Activated CD8-positive, alpha-beta T cell treated with anti-CD3 and anti-CD28 coated beads, Interleukin-2, amount 10 ng/mL, durations not matched to agents 7 days and 5 days (primary cell): ENCODE measurements around the gene GADD45GIP1. TPM values are rescaled to one million over a fixed set of nuclear protein-coding genes. Genes with fewer than 3 reads are reported as not detected.
A peak's percentile ranks its signal among the peaks of the same experiment; 100 is the strongest.
"Not testable (repeated sequence)": the region's sequence is repeated elsewhere in the genome, so short reads cannot be mapped to it uniquely, and the experiment has no call there.

Experiments
- ATAC-seq: fragments of 150-1000 bp; cut with Tn5 transposase; one replicate; pipeline ENCODE4 v1.10.0; 2021; ENCODE audit warnings: moderate library complexity
- CTCF ChIA-PET: fragments of 350-600 bp; sonication (Branson Sonifier 250); formaldehyde crosslinking; loops from one replicate; lab custom pipeline; 2021; ENCODE audit warnings: antibody characterized with exemption; lab: Charles Lee
- POLR2A ChIA-PET: fragments of 350-600 bp; sonication (Branson Sonifier 250); formaldehyde crosslinking; loops from one replicate; lab custom pipeline; 2021; ENCODE audit warnings: antibody characterized with exemption; lab: Charles Lee
- DNase-seq: peaks from one replicate; pipeline ENCODE4 v3.0.0-alpha.2; 2020
- H3K27ac Mint-ChIP-seq: one replicate; pipeline ENCODE4 v1.8.0; 2021; ENCODE audit warnings: mild to moderate bottlenecking, mixed read lengths
- H3K27me3 Mint-ChIP-seq: one replicate; pipeline ENCODE4 v1.8.0; 2021; ENCODE audit warnings: low read depth, mixed read lengths
- H3K36me3 Mint-ChIP-seq: one replicate; pipeline ENCODE4 v1.8.0; 2021; ENCODE audit warnings: low read depth, mixed read lengths
- H3K4me1 Mint-ChIP-seq: one replicate; pipeline ENCODE4 v1.8.0; 2021; ENCODE audit warnings: low read depth, mixed read lengths
- H3K4me3 Mint-ChIP-seq: one replicate; pipeline ENCODE4 v1.8.0; 2021; ENCODE audit warnings: mild to moderate bottlenecking, mixed read lengths
- H3K9me3 Mint-ChIP-seq: one replicate; pipeline ENCODE4 v1.8.0; 2022; ENCODE audit warnings: mixed read lengths; ENCODE audit not compliant: insufficient read depth
- total RNA-seq, 2 experiments: library from RNA; stranded (reverse); gene quantifications; one replicate each; pipeline ENCODE4 v1.2.3, GENCODE V29; 2021

The GADD45GIP1 gene
- total RNA-seq, 2 experiments from 2014 or later: 23.4 to 25.4 TPM

GRCh38 chr19:12954612-12954962 is 2.4 kb downstream of the GADD45GIP1 start:
- Mint-ChIP-seq H3K27ac (peak overlapping the region; percentile 70), H3K9me3 (no peaks in the 10 kb centered on the region), H3K4me3 (no peak overlapping the region), H3K36me3 (peaks cover 49% of the 10 kb centered on the region), H3K27me3 (no peaks in the 10 kb centered on the region), H3K4me1 (peaks cover 60% of the 10 kb centered on the region)
- ChIA-PET CTCF (interaction anchor here (0.7 to 5.1 kb wide), 5 partner anchors 8 to 69 kb away, joined by 3 to 53 read pairs (median 3); partner anchors contain the start of genes GCDH and RAD23A), POLR2A (interaction anchor here (0.6 kb wide), 1 partner anchor 26 kb away, joined by 3 read pairs; no protein-coding TSS in a partner anchor)
- ATAC-seq (no peak), DNase-seq (no peak)

GRCh38 chr19:12953799-12954611 is 3.0 kb downstream of the GADD45GIP1 start:
- H3K9me3 Mint-ChIP-seq: no peaks in the 10 kb centered on the region
- ATAC-seq (no peak), DNase-seq (no peak)
- H3K27ac Mint-ChIP-seq: peak overlapping the region; percentile 70
- H3K4me1 Mint-ChIP-seq: peaks cover 62% of the 10 kb centered on the region
- ChIA-PET CTCF (interaction anchor here (1.2 to 5.1 kb wide), 3 partner anchors 11 to 69 kb away, joined by 3 to 53 read pairs (median 11); partner anchors contain the start of gene GCDH), POLR2A (interaction anchor here (0.6 to 0.9 kb wide), 3 partner anchors 12 to 188 kb away, joined by 3 read pairs; partner anchors contain the start of gene SYCE2)
- no peaks in the 10 kb centered on the region for H3K27me3 Mint-ChIP-seq
- peaks cover 53% of the 10 kb centered on the region for H3K36me3 Mint-ChIP-seq
- no peak overlapping the region for H3K4me3 Mint-ChIP-seq

DNA sequence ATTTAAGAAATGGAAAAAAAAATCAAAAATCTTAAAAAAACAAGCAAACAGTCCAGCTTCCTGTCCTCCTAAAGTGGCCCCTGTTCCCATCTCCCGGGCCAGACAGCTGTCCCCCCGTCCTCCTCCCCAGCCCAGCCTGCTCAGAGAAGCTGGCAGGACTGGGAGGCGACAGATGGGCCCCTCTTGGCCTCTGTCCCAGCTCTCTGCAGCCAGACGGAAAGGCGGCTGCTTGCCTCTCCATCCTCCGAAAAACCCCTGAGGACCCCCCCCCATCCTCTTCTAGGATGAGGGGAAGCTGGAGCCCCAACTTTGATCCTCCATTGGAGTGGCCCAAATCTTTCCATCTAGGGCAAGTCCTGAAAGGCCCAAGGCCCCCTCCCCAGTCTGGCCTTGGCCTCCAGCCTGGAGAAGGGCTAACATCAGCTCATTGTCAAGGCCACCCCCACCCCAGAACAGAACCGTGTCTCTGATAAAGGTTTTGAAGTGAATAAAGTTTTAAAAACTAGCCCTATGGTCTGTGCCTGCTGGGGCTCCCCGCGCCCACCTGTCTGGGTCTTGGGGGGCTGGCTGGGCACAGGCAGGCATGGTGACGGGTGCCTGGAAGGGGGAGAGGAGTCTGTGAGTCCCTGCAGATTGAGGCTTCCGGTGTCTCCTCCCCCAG is 3.8 kb downstream of the GADD45GIP1 start:
- Mint-ChIP-seq H3K27me3 (no peaks in the 10 kb centered on the region), H3K4me1 (peaks cover 65% of the 10 kb centered on the region), H3K27ac (no peak overlapping the region), H3K9me3 (no peaks in the 10 kb centered on the region), H3K4me3 (no peak overlapping the region), H3K36me3 (peaks cover 61% of the 10 kb centered on the region)
- POLR2A ChIA-PET: interaction anchor here (0.7 to 0.9 kb wide), 4 partner anchors 12 to 34 kb away, joined by 3 to 5 read pairs (median 3); partner anchors contain the start of genes CALR and SYCE2
- ATAC-seq: no peak
- DNase-seq: no peak
- CTCF ChIA-PET: interaction anchor here (0.7 to 5.1 kb wide), 3 partner anchors 12 to 171 kb away, joined by 3 to 53 read pairs (median 3); no protein-coding TSS in a partner anchor

- peaks cover 67% of the 10 kb centered on the region for H3K36me3 Mint-ChIP-seq
- CTCF ChIA-PET: interaction anchor here (0.7 to 5.1 kb wide), 3 partner anchors 13 to 172 kb away, joined by 3 to 53 read pairs (median 3); no protein-coding TSS in a partner anchor
- no peak overlapping the region for H3K4me3 Mint-ChIP-seq
- H3K9me3 Mint-ChIP-seq: no peaks in the 10 kb centered on the region
- ATAC-seq: no peak
- no peak for DNase-seq
- no peak overlapping the region for H3K27ac Mint-ChIP-seq
- H3K27me3 Mint-ChIP-seq: no peaks in the 10 kb centered on the region
- peaks cover 69% of the 10 kb centered on the region for H3K4me1 Mint-ChIP-seq
- POLR2A ChIA-PET: interaction anchor here (0.7 kb wide), 2 partner anchors 13 to 15 kb away, joined by 3 to 5 read pairs; partner anchors contain the start of gene CALR
Observed at GRCh38 chr19:12952488-12953137, 4.4 kb downstream of the GADD45GIP1 start.

- CTCF ChIA-PET, H3K27ac Mint-ChIP-seq: not testable (repeated sequence)
Observed at GRCh38 chr19:12952050-12952449, 5.0 kb downstream of the GADD45GIP1 start.

GRCh38 chr19:12949363-12950283 is 7.4 kb downstream of the GADD45GIP1 start:
- H3K36me3 Mint-ChIP-seq: peaks cover 81% of the 10 kb centered on the region
- no peaks in the 10 kb centered on the region for H3K9me3 Mint-ChIP-seq
- H3K4me1 Mint-ChIP-seq: peaks cover 70% of the 10 kb centered on the region
- no peak overlapping the region for H3K4me3 Mint-ChIP-seq
- H3K27me3 Mint-ChIP-seq: no peaks in the 10 kb centered on the region
- ATAC-seq: no peak
- DNase-seq: no peak
- peak overlapping the region; percentile 34 for H3K27ac Mint-ChIP-seq
- ChIA-PET CTCF (interaction anchor here (0.5 to 1.6 kb wide), 3 partner anchors 15 to 503 kb away, joined by 3 to 10 read pairs (median 4); no protein-coding TSS in a partner anchor), POLR2A (interaction anchor here (1.5 kb wide), 1 partner anchor 203 kb away, joined by 3 read pairs; no protein-coding TSS in a partner anchor)

More at GRCh38 chr19:12952050-12952449, 5.0 kb downstream of the GADD45GIP1 start:
- POLR2A ChIA-PET: interaction anchor here (0.6 kb wide), 1 partner anchor 10 kb away, joined by 4 read pairs; no protein-coding TSS in a partner anchor
- DNase-seq, H3K4me3 Mint-ChIP-seq, H3K27me3 Mint-ChIP-seq, ATAC-seq, H3K9me3 Mint-ChIP-seq: not testable (repeated sequence)
- H3K4me1 Mint-ChIP-seq: peaks cover 70% of the 10 kb centered on the region
- peaks cover 70% of the 10 kb centered on the region for H3K36me3 Mint-ChIP-seq

DNA sequence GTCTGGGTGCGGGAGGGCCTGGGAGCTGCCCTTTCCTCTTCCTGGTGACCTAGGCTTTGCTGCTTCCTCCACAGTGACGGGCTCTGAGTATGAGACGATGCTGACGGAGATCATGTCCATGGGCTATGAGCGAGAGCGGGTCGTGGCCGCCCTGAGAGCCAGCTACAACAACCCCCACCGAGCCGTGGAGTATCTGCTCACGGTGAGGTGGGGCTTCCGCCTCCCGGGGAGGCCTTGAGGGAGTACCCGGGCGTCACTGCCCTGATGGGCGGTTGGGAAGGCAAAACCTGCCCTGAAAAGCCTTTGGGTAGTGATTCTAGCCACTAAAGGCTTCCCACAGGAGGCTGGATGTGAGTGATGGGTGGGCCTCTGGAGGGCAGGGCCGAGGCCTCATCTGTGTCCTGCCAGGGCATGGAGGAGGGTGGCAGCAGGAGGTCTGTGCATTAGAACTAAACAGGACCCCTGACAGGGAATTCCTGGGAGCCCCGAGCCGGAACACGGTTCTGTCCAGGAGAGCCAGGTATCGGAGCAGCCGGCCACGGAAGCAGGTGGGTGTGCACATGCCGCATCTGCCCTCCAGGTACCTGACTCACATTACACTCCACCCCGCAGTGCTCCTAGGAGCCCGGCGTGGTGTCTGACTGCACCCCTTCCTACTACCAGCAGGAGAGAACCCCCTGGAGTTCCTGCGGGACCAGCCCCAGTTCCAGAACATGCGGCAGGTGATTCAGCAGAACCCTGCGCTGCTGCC is 8.2 kb downstream of the GADD45GIP1 start:
- CTCF ChIA-PET: interaction anchor here (1.2 to 2.1 kb wide), 2 partner anchors 17 kb away, joined by 4 to 17 read pairs; no protein-coding TSS in a partner anchor
- no peaks in the 10 kb centered on the region for H3K9me3 Mint-ChIP-seq
- no peak for DNase-seq
- POLR2A ChIA-PET: interaction anchor here (1.0 to 1.5 kb wide), 4 partner anchors 11 to 204 kb away, joined by 3 to 6 read pairs (median 4); partner anchors contain the start of genes CALR and FARSA
- H3K4me1 Mint-ChIP-seq: peaks cover 68% of the 10 kb centered on the region
- ATAC-seq: no peak
- no peak overlapping the region for H3K27ac Mint-ChIP-seq
- no peaks in the 10 kb centered on the region for H3K27me3 Mint-ChIP-seq
- no peak overlapping the region for H3K4me3 Mint-ChIP-seq
- H3K36me3 Mint-ChIP-seq: peaks cover 81% of the 10 kb centered on the region

GRCh38 chr19:12947702-12948611 is 9.1 kb downstream of the GADD45GIP1 start:
- H3K36me3 Mint-ChIP-seq: peaks cover 83% of the 10 kb centered on the region
- CTCF ChIA-PET: interaction anchor here (0.5 to 2.1 kb wide), 3 partner anchors 18 to 720 kb away, joined by 3 to 17 read pairs (median 9); no protein-coding TSS in a partner anchor
- peaks cover 71% of the 10 kb centered on the region for H3K4me1 Mint-ChIP-seq
- H3K4me3 Mint-ChIP-seq: no peak overlapping the region
- DNase-seq (no peak), ATAC-seq (no peak)
- POLR2A ChIA-PET: interaction anchor here (1.0 to 1.3 kb wide), 4 partner anchors 10 to 17 kb away, joined by 3 to 6 read pairs (median 4); partner anchors contain the start of genes CALR and FARSA
- H3K27me3 Mint-ChIP-seq: no peaks in the 10 kb centered on the region
- no peaks in the 10 kb centered on the region for H3K9me3 Mint-ChIP-seq
- H3K27ac Mint-ChIP-seq: peak overlapping the region; percentile 54
